Dedifferentiated amniotic fluid mesenchymal stem cell (primary cell): ENCODE data around the gene LPAR5.

Experiments used
- DNase-seq: peaks from one replicate; pipeline ENCODE4 v3.0.0-alpha.2; 2016; ENCODE audit errors: extremely low spot score

The LPAR5 gene

DNA sequence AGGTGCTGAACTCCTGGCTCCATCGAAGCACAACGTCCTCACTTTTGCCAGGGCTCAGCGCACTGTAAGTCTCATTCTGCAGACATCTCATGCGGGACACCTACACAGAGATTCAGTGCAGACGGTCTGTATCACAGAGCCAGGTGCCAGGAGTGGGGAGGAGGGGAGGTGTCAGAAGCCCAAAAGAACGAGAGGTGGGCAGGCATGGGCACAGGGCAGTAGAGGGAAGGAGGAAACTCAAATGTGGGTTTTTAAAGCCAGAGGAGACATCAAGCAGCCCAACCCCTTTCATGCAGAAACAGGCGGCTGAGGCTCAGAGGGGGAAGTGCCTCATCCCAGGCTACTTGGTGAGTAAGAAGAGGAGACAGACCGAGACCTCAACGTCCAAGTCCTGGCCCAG is 2.5 kb upstream of the LPAR5 start:
- no peak for DNase-seq

GRCh38 chr12:6635375-6635855 is 344 bp downstream of the LPAR5 start:
- DNase-seq: no peak

- DNase-seq: no peak
Measured at GRCh38 chr12:6632026-6632983, 3.5 kb downstream of the LPAR5 start.

DNA sequence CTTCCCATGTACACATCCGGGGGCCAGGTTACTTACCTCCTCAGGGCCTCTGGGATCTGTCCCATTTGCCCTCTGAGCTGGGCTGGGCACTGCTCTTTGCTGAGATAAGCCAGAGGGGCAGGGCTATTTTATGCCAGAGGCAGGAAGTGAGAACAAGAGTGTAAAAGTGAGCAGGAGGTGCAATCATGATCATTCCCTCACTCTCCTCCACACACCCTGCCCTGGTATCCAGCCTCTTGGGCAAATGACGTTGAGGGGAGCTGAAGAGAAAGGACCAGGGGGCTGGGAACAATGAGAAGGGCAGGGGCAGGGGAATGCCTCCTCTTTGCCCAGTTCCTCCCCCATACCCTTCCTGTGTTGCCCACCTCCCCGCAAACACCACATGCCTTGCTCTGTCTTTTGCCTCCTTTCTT is 4.2 kb downstream of the LPAR5 start:
- no peak for DNase-seq

GRCh38 chr12:6630736-6631135 is 5.0 kb downstream of the LPAR5 start:
- no peak for DNase-seq

DNA sequence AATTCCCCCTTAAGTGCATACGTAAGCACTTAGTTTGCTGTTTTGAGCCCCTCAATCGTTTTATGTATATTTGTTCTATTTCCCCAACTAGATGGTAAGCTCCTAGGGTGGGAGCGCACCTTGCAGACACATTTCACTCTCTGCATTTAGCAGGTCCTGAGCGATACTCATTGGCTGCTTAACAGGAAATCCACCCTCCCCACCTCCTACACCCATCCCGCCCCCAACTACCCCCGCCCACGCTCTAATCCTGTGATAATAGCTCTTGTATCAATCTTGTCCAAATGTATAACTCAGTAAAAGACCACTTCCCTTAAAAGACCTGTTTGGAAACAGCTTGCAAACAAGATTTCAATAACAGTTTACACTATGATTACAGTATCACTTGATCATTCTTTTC is 8.1 kb downstream of the LPAR5 start:
- no peak for DNase-seq

- DNase-seq: no peak
Measured at GRCh38 chr12:6626654-6627283, 9.0 kb downstream of the LPAR5 start.

- DNase-seq: no peak
Measured at GRCh38 chr12:6620885-6621274, 14.9 kb downstream of the LPAR5 start.

DNA sequence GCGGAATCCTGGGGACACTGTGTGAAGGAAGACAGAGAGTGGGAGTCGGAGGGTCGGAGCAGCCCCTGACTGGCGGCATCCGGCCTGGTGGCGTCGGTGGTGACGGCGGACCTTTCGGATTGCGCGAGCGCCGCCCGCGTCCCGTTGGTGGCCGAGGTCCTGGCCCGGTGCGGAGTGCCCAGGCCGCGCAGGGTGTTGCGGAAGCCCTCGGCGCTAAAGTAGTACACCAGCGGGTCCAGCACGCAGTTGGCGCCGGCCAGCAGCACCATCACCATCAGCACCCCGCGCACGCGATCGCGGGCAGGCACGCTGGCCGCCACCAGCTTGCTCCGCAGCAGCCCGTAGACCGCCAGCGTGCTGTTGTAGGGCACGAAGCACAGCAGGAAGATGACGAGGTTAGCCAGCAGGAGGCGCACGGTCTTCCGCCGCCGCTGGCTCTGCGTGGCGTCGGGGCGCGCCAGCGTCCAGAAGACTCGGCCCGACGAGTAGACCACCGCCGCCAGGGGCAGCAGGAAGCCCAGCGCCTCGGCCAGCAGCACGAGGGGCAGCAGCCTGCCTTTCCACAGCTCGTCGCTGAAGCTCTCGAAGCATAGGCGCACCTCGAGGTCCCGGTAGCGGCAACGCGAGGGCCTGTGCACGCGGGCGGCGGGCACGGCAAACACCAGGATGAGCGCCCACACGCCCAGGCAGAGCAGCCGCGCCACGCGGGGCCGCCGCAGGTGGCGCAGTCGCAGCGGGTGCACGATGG is 15.4 kb downstream of the LPAR5 start:
- no peak for DNase-seq

DNA sequence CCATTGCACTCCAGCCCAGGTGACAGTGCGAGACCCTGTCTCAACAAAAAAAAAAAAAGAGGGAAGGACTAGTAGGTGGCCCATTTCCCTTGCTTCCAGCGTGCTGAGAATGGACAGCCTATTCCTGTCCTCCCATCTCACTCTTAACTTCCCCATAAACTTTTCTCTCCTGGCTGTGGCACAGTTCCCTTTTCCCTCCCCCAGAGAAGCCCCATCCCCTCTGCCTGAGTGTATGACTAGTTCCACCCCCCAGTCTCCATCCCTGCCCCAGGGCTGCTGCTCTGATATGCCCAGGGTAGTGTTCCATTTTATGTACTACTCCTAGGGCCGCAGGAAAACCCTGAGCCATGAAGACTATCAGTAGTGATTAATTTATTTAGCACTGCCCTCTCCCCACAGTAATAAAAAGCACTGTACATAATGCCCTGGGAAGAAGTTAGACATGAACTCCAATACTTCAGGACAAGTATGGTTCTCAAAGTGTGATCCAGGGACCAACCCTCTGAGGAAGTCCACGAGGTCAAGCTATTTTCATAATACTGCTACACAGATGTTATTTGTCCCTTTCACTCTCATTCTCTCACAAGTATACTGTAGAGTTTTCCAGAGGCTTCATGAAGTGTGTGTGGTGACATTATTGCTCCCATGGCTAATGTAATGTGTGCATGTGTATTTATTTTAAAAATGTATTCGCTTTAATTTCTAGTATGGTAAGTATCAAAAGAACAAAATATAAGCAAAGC is 17.1 kb downstream of the LPAR5 start:
- no peak for DNase-seq

DNA sequence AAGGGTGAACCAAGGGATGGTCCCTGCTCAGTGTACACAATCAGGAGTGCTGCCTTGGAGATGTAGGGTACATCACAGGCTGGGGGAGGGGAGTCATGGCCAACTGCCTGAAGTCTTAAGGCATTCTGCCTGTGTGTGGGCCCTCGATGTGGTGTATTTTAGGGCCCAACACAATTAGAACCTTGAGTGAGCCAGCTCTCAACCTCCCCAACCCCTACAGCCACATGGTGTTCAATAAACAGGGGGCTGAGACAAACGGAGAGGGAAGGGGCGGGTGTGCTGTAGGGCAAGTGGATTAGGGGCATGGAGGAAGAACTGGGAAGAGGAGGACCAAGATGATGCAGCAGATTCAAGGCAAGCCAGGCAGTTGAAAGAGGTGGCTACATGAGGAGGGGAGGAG is 20.0 kb downstream of the LPAR5 start:
- no peak for DNase-seq

DNA sequence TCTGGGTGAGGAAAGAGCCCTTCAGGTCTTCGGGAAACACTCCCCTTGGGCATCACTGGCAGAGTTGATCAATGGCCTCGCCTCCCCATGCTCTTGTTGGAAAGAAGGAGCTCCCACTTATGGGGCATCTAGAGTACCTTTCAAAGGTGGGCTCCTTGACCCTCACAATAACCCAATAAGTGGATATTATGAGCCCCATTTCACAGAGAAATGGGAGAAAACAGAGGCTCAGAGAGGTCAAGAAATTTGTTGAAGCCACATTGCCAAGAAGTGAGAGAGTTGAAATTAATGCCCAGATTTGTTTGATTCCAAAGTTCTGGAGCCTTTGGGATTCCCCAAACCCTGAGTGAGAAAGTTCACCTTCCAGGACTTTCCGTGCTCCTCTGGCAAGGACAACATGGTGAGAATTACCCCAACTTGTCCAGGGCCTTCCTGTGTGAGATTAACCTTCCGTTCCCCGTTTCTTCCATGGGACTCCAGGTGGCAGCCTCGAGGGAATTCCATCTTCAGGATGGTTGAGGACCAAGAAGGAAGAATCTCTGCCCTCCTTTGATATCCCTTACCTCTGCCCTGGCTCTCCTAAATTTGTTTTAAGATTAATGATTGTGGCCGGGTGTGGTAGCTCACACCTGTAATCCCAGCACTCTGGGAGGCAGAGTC is 21.1 kb downstream of the LPAR5 start:
- no peak for DNase-seq

DNA sequence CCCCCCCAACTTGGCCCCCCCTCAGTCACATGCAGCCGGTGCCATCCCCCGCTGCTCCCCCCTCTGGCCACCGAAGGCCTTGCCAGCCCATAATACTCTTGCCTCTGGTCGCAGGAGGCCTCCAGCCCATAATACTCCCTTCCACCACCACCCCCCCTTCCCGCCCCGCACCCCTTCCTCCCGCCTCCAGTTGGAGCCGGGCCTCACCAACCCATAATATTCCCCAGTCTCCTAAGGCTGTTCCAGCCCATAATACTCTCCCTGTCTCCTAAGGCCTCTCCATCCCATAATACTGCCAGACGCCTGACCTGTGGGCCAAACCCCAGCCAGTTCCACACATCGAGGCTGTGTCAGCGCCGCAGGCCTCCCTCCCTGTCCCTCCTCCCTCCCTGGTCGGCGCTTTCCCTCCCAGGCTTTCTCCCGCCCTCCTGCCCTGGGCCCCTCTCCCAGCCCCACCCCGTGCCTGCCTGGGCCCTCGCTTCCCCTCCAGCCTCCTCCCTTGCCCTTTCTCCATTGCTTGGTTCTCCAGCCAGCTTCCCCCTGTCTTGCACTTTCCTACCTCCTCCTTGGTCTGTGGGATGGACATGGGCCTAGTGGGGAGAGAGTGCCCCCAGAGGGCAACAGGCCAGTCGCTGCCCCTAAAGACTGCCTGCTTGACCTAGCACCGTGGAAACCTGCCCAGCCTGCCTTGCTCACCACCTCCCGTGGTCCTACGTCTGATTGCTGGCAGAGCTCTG is 21.8 kb downstream of the LPAR5 start:
- peak; percentile 94 for DNase-seq

DNA sequence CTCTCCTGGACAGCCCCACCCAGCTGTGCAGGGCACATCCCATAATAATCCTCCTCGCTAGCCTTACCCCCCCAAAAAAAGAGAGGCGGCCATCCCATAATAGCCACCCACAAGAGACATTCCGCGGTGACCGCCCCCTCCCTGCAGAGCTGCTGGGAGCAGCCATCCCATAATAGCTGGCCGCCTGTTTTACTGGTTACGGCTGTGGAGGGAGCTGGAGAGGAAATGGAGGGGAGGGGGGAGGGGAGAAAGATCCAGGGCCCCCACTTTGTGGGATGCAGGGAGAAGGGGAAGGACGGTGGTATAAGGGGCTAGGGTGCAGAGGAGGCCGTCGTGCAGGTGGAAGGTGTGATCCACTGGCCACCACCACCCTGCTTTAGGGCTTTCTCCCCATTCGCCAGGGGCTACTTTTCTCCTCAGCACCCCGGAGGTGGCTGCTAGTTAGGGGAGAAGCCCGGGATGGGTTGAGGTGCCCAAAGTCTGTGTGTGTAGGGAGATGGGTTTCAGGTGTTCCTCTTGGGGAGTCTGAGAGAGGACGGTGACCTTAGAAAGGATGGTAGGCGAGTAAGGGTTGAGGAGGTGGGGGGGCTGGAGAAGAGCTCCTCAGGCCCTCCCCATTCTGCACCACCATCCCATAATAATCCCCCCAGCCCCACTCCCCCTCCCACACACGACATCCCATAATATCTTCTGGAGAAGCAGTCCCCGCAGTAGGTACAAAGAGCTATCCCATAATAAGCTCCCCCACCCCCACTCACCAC is 22.6 kb downstream of the LPAR5 start:
- no peak for DNase-seq

DNA sequence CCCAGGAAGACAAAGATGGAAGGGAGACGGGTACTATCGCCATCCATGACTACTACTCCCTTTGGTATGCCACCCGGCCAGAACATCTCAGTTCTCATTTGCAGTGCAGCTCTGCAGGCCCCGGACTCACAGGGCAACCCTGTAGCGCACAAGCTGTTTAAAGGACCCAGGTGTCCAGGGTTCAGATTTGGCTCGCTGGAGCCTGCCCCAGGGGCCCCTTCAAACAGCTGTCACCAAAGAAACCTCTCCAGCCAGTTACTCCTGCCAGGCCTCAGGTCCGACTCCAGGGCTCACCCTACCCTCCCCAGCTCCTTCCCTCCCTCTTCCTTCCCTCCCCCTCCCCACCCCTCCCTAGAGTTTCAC is 23.1 kb downstream of the LPAR5 start:
- DNase-seq: no peak

DNA sequence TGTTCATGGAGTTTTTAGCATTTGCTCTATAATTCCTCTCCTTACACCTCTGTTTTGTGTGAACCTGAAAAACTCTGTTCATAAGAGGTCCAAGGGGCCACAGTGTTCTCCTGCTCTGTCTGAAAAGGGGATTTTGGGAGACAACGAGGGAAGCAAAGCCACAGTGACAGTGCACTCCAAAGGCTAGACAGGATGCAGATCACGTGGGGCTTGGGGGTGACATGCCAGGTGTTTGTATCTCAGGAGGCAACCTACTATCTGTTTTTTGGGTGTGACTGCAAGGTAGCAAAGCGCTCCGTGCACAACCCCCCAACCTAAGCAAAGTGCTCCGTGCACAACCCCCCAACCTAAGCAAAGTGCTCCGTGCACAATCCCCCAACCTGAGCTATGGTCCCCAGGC is 23.5 kb downstream of the LPAR5 start:
- DNase-seq: no peak

DNA sequence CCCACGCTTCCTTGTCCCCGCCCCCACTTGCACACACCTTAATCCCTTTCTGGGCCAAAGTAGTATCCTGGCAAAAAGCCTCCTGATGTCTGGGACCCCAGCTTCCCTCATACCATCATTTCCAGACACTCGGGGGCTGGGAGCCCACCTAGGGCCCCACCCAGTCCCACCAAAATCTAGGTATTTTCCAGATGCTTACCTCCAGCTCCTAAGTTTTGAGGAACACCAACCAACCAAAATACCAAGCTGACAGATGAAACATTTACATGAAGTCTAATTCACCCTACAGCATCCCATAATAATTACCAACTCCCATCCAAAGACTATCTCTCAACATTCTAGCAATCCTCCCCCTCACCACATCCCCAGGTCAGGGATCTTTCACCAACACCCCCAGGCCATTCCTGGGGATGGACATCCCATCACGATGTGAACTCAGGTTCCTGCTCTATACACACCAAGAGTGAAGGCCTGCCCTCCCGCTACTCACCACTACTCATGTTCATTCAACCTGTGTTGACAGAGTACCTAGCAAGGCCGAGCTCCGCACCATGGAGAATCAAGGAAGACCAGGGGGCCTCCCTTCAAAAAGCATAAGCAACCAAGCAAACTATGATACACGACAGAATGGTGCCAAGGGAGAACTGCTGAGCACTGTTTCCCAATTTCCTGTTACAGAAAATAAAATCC is 27.0 kb downstream of the LPAR5 start:
- DNase-seq: no peak

DNA sequence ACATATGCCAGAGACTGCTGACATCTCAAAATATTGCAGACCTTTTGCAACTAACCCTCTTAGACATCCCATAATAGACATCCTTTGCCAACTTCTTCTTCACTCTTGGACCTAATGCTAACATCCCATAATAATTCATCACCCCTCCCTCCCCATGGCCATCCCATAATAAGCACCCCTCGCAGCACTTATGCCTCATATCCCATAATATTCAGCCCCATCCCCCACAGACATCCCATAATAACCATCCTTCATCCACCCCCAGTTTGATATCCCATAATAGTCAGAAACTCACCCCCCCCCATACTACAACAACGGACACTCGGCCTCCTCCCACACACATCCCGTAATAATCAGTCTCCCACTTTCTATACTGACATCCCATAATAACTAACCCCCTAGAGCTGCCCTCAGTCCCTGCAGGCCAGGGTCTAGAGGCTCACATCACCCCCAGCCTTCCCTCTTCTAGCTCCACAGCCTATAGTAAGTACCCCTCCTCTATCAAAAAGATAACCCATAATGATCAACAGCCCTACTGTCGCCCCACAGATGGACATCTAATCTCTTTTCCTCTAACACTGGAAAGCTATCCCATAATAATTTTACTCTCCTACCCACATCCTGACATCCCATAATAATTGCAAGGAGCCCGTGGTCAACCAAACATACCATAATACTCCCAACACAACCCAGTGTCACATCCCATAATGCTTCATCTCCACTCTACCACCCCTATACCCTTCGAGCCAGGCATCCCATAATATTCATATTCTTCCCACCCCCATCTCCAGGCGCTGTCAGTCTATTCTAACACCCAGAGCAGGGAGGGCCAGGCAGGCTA is 27.8 kb downstream of the LPAR5 start:
- DNase-seq: peak; percentile 25
